GDM1 (cell line): ENCODE results near the gene GATA2.

Experiments used
- DNase-seq: peaks from one replicate; lab custom pipeline; 2025; lab: John Stamatoyannopoulos, UW

Gene GATA2

DNA sequence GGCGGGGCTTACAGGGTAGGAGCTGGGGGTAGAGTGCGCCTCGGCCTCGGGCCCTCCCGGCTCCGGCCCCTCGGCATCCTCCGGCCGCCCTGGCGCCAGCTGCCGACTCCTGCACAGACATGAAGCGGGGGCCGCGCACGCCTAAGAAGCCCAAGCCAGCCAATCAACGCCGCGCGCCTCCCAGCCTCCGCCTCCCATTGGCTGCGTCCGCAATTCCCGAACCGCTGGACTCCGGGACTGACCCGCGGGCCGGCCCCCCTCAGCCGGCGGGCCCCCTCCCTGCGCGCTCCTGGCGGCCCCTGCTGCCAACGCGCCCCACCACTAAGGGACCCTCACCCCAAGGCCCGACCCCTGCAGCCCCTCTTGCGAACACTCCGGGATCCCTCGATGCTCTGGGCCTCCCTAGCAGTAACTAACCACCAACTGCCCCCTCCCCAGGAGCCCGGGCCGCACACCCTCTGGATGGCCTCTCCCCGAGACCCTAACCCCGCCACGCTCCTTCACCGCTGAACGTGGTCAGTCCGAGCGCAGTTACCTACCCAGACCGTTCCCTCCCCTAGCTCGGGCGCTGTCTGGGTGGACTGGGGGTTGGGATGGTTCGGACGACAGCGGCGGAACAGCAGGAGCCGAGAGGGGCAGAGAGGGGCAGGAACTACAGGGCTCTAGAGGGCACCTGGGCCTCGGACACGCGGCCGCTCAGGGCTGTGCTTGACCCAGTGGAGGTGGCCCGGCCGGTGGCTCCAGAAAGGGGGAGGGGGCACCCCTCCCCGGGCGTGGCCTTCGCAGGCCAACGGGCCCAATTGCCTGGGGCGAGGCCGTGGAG is 5.0 kb downstream of the GATA2 start:
- DNase-seq: peak; percentile 76

DNA sequence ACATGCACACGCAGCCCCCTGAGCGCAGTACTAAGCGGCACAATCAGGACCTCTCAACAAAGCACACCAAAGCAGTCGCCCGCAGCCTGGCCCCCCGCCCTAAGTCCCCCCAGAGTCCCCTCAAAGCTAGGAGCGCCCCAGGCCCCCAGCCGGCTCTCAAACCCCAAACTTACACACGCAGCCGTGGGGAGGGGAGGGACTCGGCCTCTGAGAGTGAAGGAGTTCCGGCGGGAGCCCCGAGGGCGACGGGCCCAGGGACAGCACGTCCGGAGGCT is 5.5 kb downstream of the GATA2 start:
- DNase-seq: no peak

DNA sequence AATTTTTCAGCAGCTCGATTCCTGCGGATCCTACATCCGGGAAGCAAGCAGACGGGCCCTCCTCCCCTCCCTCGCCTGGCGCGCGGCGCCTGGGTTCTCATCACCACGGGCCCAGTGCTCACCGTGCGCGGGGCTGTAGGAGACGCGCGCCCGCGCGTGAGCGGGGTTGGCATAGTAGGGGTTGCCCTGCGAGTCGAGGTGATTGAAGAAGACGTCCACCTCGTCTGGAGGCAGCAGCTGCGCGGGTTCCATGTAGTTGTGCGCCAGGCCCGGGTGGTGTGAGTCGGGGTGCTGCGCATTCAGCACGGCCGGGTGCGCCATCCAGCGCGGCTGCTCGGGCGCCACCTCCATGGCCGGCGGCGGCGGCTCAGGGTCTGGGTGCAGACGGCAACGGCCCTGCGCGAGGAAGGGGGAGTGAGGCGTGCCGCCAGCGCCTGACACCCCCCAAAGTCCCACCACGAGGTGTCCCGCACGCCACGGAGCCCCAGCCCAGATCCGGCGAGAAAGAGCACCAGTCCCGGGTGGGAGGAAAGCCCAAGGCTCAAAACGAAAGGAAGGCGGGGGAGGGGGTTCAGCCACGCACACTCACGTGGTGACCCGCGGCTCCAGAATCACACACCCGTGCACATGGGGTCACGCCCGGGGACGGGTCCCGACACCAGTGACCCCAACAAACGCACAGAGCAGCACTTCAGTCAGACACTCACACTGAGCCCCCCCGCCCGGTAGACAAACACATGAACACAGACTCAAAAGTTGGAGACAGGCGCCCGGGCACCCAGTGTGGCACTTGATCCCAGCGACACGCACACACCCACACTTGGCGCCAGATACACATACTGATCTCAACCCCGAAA is 6.1 kb downstream of the GATA2 start:
- DNase-seq: no peak

DNA sequence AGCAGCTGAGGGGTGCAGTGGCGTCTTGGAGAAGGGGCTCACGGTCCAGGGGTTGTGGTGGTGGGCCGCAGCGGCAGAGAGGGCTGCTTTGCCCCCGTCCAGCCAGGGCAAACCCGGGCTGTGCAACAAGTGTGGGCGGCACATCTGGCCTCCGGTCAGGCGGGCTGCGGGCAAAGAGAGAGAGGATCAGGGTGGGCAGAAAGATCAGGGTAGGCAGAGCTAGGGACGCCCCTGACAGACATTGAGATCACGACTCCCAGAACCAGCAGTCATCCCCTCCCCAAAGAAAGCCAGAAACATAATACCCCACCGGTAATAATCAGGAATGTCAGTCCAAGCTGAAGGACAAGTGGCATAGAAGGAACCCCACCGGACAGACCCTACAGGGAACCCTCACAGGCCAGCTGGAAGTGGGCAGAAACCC is 6.8 kb downstream of the GATA2 start:
- DNase-seq: no peak

DNA sequence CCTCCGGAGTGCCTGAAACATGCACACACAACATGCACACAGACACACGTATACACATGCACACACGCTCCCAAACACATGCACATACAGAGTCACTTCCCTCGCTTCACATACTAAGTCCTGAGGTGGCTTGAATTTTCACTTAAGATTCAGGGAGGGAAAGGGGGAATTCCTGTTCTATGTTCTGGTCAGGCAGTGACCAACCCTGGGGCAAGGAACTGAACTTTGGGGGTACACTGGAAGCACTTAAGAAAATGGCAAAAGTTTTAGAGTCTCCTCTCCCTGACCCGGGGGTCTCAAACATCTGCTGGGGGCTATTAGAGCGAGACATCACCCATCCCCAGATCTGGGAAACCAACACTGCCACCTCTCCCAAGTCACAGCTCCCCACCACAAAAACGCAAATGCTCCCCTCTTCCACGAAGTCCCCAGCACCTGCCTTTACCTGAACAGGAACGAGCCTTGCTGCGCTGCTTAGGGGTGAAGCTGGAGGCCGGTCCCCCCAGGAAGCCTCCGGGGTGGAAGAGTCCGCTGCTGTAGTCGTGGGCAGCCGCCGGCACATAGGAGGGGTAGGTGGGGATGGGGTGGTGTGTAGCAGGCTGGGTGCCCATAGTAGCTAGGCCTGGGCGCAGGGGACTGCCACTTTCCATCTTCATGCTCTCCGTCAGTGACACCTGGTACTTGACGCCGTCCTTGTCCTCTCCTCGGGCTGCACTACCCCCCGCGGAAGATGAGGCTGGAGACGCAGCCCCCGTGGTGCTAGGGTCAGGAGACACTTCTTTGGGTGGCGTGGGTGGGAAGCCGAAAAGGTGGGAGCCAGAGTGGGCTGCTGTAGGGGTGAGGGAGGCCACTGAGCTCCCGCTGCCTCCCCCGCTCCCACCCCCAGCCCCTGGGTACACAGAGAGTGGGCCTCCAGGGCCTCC is 7.5 kb downstream of the GATA2 start:
- no peak for DNase-seq

DNA sequence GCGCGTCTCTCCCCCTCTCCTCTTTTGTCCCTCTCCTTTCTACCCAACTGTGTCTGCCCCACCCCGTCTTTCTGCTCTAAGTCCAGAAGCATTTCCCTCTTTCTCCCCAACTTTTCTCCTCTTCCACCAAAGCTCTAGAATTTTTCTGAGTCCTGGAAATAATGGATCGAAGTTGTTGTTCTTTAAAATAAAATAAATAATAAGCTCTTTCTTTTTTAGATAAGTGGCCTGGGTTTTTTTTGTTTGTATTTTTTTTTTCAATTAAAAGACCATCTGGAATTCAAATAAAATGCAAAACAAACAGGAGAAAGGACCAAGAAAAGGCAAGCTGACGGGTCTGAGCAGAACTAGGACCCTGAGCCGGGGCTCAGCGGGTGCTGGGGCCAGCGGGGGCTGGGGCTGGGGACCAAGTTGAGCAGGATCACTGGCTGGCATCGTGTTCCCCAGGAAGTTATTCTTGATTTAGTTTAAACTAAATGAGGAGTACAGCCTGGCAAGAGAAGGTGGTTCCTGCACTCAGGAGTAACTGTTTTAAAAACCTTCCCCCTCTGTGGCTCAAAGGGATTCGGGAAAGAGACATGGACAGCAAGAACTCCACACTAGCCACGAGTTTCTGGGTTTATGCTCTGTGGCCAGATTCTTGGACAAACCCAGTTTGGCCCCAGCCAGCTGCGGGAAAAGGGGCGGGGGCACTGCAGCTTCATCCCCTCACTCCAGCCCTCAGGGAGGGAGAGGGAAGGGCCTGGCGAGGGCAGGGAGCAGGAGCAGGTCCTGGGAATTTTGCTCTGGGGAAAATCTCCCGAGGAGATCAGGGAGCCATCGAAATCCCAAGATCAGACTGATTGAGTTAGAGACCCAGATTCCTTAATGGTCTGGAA is 8.4 kb downstream of the GATA2 start:
- DNase-seq: no peak

DNA sequence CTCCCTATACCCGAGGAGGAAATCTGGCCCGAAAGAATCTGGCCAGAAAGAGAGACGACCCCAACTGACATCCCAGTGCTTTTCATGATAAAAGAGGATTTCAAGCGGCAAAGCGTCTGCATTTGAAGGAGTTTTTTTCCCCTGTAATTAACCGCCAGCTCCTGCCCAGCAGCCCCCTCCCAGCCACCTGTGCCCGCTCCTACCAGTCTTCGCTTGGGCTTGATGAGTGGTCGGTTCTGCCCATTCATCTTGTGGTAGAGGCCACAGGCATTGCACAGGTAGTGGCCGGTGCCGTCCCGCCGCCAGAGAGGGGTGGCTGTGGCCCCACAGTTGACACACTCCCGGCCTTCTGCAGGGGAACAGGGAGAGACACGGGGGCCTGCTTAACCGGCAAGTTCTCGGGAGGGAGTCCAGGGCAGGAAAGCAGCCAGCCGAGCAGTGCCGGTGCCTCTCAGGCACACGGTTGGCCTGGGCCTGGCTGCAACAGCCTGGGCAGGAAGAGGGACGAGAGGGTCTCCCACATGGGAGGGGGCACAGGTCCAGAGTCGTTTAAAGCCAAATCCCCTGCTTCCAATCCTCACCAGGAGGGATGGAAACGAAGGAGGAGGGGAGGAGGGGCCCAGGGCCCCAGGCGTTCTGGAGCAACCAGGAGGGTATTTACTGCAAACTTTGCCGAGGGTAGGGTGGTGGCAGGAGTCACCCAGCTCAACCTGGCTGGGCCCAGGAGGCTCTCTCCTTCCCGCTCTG is 9.2 kb downstream of the GATA2 start:
- DNase-seq: no peak

DNA sequence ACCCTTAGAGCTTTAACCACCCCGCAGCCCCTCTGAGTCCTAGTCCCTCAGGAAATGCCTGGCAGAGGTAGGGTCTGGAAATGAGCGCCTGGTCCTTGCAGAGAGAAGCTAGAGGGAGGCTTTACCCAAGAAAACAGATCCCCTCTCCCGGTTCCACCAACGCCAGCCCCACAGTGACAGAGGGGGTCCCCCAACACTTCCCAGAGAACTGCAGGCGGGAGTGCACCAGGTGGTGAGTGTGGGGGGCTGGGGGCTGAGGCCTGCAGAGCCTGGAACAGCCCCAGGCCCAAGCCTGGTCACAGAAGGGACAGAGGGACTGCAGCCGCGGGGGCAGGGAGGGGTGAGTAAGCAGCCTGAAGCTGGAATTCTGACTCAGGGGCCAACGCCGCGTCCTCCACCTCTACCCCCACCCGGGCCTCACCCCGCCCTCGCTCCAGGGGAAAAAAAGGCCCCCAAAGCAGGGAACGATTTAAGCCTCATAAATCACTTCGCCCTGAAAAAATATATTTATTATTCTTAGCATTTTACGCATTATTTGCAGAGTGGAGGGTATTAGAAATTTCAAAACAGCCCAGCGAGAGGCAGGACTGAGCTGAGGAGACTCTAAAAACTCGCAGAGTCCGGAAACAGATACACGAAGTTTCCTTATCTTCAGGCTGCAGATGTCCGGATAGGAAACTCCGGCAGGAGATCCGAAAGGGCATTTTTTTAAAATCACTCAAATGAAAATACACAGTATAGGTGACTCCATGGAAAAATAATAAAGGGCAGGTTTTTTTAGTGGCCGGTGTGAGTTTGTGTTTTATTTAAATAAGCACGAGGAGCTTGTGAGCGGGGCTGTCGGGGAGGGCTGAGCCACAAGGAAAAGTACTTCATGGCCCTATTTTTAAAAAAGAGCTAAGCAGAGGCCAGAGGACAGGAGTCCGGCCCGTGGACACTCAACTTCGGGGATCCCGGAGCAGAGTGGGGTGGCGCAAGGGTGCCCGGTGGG is 10.0 kb downstream of the GATA2 start:
- DNase-seq: peak; percentile 81

DNA sequence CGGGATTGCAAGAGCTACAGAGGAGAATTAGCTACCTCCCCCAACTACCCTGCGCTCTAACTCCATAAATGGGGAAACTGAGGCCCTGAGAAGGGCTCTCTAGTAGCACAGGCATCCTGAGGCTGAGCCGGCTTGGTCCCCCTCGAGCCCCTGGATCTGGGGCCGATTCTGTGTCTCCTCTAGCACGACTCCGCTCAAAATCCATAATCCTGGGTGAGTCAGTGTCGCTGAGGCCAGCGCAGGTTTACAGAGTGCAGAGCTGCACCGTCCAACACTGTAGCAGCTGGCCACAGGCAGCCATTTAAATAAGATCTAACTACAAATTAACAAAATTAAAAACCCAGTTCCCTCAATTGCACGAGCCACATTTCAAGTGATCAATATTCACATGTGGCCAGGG is 10.8 kb downstream of the GATA2 start:
- DNase-seq: no peak

DNA sequence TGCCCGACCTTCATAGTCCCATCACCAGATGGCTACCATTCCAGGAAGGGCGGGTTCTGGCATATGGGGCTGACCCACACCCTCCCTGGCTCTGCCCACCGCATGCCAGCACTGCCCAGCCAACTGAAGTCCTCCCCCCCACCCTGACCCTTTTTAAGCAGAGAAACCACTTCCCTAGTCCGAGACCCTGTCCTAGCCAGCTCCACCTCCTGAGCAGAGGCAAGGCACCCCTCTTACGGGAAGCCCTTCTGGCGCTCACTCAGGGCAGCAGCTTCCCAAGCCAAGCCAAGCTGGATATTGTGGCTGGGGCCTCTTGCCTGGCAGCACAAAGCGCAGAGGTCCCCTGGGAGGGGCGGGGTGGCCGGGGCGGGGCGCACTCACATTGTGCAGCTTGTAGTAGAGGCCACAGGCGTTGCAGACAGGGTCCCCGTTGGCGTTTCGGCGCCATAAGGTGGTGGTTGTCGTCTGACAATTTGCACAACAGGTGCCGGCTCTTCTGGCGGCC is 11.5 kb downstream of the GATA2 start:
- no peak for DNase-seq

DNA sequence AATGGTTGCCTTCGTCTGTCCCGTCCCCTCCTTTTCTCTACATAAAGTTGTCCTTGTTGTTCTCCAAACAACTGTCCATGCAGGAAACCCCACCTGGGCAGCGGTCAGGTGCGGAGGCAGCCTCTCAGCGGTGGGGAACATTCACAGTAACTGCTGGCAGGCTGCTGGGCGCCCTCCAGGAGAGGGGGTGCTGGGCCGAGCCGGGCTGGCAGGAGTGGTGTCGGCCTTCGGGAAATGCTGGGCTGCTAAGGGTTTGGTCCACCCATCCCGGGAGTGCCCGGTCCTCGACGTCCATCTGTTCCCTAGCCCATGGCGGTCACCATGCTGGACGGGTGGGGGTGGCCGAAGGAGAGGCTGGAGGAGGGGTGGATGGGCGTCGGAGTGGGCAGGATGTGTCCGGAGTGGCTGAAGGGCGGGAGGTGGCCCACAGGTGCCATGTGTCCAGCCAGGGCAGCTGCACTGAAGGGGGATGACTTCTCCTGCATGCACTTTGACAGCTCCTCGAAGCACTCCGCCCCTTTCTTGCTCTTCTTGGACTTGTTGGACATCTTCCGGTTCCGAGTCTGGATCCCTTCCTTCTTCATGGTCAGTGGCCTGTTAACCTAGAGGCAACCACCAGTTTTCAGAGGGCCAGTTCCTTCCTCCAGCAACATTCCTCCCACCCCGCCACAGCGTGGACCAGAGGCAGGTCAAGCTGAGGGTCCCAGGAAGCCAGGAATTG is 12.1 kb downstream of the GATA2 start:
- DNase-seq: no peak

DNA sequence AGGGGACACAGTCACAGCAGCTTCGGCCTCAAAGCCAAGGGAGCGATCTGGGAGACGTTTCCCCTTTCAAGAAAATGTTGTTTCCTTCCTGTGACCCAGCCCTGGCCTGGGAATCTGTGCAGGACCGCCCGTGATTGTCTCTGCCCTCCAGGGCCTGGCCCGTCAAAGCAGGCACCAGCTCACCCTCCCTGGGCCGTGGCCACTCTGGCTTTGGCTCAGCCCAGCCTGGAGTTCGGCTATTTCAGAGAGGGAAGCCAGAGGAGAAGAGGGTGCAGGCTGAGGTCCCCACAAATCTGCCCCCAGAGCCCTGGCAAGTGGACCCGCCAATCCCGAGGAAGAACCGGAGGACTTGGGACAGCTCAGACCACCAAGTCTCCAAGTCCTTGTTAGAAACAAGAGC is 12.7 kb downstream of the GATA2 start:
- no peak for DNase-seq

DNA sequence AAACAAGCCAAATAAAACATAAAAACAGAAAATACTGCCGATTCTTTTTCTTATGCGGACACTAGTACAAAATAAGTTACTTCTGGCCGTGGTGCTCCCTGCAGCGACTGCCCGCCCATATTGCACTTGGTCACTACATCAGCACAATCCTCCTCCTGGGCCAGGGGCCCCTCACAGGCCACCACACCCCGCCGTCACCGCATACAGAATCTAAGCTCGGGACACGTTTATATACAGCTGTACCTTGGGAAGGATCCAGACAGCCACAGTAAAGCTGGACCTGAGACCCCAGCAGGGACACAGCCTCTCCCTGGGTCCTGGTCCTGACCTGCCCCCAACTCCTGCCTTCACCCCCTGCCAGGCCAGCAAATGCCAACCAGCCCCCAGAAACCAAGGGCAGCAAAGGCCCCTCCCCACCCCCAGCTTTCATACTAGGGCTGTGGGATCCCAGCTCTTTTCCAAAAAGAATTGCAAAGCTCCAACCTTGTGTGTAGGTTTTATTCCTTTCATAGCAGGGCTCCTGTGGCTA is 13.4 kb downstream of the GATA2 start:
- no peak for DNase-seq

DNA sequence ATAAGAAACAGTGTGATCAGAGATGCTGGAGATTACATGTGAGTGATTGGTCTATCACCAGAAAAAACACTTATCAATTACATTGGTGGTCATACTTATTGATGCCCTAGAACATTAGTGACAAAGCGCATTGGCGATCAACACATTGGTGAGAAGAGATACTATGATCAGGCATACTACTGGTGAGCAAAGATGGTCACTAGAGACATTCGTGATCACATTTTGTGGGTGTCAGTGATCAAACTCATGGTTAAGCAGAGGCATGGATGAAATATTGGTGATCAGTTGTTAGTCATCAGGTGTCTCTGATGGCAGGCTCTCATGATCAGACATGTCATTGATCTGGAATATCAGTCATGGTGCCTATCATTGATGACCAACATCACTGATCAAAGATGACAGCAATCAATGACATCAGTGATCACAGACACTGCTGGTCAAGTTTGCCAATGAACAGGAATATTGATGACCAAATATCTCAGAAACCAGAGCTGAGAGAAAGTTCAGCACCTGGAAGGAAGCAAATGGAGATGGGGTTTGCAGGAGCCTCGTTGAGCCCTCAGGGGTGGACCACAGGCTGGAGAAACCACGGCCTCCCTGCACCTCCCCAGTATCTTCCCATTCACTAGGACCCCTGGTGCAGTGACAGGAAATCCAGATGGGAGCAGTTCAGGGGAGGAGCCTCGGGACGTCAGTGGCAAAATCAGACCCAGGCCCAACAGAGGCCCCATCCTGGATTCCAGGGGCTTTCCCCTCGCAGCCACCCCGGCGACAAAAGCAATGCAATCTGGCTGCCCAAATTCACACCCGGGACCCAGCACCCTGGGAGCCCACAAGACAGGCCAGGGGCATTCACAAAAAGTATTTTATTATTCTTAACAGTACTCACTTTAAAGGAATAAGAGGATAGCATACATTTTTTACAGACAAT is 14.2 kb downstream of the GATA2 start:
- DNase-seq: no peak

DNA sequence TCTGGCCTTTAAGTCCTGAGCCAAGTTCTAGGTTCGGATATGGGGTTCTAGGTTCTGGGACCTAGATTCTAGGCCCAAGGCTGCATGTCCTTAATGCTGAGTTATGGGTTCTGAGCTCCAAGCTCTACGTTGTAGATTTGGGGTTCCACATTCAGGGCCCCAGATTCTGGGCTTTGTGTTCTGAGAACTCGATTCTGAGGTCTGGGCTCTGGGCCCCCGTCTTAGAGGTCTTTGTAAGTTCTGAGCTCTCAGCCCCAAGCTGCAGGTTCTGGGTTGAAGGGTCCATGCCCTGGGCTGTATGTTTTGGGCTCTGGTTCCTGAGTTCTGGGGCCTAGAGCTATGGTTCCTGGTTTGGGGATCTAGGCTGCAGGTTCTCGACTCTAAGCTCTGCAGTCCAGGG is 16.3 kb downstream of the GATA2 start:
- no peak for DNase-seq

DNA sequence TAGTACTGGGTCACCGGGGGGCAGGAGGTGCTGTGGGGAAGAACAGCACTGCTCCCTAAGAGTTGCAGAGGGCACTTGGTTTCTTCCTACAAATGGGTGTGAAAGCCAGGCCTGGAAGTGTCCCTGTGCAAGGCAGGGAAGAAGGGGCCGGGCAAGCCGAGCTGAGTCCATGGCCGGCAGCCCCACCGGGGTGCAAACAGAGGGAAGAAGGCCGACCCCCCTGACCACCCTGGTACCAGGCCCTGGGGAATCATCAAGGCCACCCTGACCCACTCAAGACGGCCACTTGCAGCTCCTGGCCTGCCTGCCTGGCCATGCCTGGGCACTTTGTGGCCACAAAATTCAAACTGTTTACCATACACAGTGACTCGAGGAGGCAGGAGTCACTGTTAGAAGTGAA is 17.6 kb downstream of the GATA2 start:
- DNase-seq: no peak

DNA sequence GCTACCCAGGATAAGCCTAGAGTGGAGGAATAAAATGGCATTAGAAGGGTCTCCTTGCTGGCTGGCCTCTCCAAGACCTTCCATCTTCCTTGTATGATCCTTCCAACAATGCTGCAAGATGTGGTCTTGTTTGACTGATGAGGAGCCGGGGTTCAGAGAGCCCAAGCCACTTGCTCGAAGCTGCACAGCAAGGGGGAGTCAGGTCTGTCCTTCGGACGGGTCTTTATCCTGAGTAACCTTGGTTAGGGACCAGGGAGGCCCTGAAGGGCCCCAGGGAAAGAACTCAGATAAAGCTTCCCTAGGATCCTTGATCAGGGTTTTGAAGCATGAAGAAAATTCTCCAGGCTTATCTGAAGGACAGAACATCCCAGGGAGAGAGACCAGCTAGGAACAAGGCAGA is 19.3 kb downstream of the GATA2 start:
- DNase-seq: no peak
